NCI-H1105 (cell line): ENCODE measurements around the gene RAX2.

ENCODE experiments used
- DNase-seq: peaks from one replicate; lab custom pipeline; 2025; lab: John Stamatoyannopoulos, UW

RAX2 gene

DNA sequence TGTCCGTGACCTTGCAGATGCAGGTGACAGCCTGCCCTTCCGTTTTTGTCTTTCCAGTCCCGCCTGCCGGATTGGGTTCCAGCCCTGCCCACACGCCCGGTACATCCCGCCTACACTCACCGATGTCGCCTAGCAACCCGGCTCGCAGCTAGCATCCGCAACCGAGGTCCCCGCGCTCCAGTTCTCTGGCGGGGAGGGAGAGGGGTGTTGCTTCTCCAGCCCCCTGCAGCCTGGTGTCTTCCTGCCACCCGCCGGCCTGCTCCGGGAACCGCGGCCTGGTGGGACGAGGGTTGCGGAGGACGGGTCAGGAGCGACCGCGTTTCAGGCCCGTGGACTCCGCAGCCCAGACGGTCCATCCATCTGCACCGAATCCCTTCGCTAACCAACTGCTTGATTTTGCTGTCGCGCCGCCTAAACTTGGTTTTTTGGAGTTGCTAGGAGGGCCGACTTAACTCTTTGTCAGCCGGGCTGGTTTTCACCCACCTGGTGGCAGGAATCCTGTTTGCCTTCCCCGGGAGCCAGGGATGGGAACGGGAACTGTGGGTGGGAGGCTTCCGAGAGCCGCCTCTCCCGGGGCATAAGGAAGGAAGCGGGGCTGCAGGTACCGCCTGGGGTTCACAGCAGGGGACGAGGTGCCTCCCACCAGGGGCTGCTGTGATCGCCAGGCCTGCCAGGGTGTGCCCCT is 29.5 kb upstream of the RAX2 start:
- DNase-seq = peak; percentile 68

DNA sequence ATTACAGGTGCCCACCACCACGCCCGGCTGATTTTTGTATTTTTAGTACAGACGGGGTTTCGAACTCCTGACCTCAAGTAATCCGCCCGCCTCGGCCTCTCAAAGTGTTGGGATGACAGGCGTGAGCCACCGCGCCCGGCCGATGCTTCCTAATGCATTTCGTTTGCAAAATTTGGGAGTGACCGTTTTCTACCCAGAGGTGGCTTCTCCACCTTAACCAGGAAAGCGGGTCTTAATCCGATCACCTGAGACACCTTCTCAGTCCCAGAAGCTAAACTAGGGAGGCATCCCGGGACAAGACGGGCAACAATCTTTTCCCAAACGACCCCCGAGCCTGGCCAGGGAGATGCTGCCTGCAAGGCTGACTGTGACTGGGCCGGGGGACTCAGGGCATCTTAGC is 29.0 kb upstream of the RAX2 start:
- DNase-seq = no peak

DNA sequence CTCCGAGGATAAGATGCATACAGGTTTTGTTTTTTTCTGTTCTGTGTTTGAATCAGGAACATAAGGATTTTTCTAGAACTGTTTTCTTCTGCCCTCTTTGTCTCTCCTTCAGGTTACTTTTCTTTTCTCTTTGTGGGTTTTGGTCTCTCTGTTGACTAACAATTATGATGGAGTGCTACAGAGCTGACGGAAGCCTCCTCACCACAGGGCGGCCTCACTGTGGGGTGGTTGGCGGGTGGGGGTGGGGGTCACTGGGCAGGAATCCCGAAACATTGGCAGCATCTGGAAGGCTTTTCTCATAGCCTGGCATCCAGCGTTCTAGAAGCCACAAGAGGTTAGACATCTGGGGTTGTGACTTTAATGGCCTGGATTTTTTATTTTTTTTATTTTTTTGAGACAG is 26.1 kb upstream of the RAX2 start:
- no peak for DNase-seq

DNA sequence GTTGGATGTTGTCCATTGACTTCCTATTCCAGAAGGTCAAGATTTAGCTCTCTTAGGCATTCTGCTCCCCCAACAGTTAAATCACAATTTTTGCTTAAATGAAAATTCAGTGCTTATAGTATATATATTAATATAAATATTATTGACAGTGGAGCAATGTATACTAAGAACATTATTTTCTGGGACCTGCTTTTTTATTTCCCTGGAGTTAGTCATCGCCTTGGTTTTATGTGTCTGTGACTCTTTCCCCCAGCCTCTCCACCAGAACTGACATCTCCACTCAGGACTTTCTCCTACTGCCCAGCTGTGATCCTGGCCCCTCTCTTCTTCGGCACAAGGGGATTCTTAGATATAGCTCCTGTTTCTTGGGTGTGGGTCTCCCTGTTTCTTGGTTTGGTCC is 24.3 kb upstream of the RAX2 start:
- DNase-seq = no peak

DNA sequence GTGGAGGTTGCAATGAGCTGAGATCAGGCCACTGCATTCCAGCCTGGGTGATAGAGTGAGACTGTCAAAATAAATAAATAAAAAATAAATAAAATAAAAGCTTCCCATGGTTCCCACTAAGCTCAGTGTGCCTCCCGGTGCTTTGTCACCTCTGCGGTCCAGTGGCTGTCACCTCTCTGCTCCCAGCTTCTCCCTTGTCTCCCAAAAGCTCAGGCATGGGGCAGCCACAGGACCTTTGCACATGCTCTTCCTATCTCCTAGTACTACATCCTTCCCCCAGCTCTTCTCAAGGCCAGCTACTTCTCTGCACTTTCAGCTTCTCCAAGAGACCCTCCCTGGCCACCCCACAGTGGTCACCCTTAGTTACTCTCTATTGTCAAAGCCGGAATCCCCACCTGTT is 21.8 kb upstream of the RAX2 start:
- DNase-seq = no peak

DNA sequence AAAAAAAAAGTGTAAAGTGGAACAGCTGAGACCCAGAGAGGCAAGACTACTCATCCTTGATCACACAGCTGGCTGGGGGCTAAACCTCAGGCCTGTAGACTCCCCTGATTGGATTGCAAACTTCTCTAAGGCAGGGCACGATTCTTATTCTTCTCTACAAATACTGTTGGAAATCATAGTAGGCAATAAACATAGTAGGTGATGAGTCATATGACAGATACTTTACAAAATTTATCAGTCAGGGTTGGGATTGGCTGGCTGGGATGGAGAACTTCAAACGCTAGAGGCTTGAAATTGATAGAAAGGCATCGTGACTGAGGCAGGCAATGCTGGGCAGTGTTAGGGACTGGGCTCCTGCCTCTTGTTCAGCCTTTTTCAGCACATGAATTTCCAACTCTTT is 20.1 kb upstream of the RAX2 start:
- no peak for DNase-seq

DNA sequence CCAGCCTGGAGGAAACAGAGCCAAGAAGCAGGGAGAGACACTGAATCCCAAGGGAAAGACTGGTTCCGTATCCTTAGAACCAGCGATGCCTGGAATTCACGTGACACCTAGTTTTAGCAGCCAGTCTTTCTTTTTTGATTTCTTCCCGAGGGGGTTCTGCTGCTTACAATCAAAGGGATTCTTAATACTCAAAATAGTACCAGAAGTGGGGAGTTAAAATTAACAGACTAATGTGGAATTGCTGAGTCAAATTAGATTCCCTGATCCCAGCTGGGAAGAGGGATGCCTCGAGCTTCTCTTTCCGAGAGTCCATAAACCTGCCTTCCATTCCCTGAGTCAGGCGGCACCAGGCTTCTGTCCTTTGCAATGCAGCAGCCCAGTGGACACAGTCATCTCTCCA is 18.9 kb upstream of the RAX2 start:
- no peak for DNase-seq

DNA sequence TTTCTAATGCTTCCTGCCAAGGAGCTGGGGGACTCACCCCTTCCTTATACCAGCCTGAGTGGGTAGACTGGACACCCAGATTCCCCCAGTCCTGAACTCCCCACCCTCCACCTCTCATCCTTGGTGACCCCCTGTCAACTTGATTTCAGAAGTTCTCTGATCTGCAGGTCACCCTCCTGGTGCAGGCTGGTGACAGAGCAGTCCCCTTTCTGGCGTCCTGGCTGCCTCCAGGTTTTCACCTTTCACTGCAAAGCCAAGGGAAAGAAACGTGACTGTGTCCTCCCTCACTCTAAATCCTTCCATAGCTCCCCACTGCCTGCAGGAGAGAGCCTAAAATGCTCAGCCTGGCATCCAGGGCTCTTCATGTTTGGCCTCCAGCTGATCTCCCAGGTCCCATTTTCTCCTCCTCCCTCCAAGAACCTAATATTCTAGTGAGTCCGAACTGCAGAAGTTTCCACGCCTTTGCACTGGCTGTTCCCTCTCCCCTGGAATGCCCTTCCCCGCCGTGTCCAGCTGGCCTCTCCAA is 18.2 kb upstream of the RAX2 start:
- DNase-seq = no peak

DNA sequence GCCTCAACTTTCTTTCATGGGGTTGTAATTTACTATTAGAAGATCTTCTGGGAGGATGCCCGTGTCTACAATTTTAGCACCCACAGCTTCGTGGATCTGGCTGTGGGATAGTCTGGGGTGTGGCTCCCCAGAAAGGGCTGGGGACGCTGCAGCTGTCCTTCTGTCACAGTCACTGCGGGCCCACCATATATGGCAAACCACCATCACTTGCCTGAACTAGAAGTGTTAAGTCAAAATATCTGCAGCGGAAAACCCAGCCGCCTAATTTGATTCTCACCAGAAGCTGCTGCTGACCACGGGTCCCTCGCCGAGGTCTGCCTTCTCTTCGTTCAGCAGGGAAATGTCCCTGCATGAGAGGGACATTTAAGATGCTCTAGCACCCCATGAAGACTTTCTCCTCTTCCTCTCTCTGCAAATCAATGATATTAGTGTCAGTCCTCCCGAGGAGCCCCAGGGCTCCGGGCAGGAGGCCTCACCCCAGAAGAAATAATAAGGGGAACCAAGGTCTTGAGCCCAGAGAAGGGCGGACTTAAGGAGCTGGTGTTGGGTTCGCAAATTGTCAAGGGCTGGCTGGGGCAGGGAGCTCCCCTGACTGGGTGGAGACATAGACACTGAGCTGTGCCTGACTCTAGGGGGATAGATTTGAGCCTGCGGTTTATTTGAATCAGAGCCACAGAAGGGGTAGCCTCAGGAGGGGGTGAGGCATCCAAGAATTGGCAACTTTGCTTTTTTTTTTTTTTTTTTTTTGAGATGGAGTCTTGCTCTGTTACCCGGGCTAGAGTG is 17.2 kb upstream of the RAX2 start:
- DNase-seq = no peak

DNA sequence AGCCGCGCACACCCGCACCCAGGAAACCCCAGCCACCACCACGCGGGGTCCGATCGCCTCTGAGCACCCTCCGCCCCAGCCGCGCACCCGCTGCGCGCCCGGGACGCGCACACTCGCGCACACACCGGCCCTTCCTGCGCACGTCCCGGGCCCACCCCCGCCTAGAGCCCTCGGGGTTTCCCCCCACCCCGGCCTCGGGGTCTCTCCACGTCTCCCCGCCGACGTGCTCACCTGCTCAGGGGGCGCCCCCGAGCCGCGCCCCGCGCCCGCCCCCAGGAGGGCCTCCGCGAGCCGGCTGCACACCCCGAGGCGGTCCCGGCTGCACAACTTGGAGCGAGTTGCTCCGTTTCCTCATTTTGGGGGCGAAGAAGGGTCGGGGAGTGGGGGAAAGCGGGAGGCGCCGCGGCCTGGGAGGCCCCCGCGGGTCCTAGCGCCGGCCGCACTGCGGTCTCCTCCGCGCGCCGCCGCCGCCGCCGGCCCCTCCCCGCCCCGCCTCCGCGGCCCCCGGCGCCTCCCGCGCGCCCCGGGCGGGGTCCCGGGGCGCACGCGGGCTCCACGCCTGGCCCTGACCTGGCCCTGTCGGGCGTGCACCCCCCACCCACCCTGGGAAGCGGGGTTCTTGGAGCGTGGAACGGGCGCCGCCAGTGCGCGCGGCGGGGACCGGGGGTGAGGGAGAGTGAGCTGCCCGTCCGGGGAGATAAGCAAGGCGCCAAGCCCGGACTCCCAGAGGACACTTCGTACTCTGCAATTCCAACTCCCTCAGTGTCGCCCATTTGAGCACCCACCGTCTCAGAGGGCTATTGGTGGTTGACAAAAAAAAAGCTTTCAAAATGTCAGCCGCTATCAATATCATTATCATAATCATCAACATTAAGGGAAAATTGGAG is 14.2 kb upstream of the RAX2 start, which contains the start of gene MATK:
Gene MATK, minus strand, starts transcription at position 444 of the 887 bp plus-strand sequence. CDS start 1,246 bp downstream, outside the sequence.
- DNase-seq = no peak

DNA sequence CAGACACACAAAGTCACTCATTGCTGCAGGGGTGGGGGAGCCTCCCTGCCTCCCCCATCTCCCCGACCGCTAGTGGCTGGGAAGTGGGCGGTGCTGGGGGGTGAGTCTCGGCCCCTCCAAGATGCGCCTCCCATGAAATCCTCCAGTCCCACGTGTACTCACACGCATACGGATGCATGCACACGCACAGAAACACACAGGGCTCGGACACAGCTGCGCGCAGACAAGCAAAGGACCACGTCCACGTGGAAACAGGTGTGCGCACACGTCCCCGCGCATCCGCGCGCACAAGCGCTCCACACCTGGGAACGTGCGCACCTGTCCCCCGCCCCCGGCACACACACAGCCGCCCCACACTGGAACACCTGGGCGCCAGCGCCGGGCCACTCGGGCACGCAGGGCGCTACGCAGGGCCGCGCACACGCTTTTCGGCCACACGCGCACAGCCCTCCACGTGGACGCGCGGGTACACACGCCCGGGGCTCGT is 13.5 kb upstream of the RAX2 start:
- no peak for DNase-seq

DNA sequence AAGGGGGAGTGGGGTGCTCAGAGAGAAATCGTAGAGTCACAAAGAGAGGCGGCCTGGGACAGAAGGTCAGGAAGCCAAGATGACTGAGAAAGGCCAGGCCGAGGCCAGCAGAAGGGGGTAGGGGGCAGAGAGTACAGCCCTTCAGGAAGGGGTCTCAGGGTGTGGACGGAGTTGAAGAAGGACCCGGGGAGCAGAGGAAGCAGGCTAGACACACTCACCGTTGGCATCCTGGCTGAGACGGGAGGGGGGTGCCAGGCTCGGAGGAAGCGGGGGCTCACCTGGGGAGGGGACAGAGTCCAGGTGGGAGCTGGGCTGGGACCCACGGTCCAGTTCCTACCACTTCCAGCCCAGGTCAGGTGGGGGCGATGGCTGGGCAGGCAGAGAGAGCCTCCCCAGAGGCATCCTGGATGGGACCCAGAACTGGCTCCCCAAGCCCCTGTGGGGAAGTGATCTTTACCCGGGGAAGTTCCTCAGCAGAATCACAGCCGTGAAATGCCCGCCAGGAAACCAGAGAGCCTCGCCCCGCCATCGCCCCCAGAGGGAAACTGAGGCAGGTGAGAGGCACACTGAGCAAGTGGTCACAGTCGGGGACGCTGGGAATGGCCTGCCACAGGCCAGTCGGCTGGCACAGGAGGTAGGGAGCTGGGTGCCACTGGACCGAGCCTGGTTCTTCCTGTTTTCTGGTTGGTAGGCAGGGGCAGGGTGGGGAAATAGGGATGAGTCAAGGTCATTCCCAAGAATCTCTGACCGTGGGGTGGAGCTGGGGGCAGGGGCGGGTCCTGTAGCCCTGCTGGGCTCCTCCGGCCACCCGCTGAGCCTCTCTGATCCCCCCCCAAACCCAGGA is 12.8 kb upstream of the RAX2 start:
- no peak for DNase-seq

DNA sequence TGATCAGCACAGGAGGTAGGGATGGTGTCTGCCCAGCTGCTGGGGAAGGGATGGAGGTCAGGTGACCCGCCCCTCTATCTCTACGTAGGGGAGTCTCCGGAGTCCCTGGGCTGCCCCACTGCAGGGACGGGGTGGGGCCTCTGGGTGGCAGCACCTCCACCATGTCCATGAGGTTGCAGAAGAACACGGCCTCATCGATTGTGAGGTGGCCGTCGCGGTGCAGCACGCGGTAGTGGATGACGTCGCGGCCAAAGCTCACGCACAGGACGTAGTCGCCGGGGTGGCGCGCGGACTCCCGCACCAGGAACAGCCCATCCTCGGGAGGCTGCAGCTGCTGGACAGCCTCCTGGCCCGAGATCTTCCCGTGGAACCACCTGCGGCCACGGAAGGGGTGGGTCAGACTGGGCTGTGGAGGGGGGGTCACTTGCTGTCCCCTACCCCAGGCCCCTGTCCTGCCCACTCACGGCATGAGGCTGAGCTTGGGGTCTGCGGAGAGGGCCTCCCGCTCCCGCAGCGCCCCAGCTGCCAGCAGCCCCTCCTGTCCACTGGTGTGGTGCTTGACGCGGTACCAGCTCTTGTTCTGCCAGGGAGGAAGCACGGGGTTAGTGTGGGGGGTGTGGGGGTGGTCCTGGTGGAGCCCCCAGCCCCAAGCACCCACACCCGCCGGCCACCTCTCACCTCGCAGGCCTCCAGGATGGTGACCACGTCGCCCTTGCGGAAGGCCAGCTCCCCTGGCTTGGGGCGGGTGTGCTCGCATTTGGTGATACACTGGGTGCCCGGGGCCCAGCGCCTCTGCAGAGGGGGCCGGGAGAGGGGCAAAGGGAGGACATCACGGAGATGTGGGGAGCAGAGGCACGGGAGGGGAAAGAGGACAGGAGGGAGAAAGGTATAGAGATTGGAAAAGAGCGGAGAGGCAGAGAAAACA is 11.9 kb upstream of the RAX2 start:
- DNase-seq = no peak

DNA sequence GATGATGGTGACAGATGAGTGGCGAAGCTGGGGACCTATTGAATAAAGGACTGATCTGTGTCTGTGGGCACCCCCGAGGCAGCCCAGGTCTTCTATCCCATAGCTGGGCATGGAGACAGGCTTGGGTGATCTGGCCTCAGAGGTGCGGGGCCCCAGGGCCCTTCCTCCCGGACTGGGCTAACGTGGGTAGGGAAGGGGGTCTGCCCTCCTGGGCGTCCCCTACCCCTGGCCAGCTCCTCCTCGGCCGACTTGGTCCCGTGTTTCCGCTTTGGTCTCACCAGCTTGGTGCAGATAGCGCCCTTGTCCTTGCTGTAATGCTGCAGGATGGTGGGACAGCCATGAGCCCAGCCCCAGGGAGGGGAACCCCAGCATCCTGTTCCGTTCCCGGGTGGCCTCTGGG is 10.9 kb upstream of the RAX2 start:
- no peak for DNase-seq

DNA sequence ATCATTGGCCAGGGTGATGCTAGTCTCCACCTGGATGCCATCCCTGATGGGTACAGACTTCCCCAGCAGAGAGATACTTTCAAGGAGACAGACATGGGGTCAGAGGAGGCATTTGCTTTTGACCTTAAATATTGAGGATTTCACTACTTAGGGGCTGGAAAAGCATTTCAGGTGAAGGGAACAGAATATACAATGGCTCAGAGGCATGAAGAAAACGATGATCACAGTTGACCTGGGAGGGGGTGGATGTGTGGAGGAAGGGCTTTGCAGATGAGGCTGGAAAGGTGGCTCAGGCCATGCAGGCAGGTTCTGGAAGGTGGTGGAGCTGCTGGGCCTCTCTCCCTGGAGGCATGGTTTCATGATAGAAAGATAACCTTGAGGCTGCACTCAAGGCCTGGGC is 10.3 kb upstream of the RAX2 start:
- DNase-seq = no peak

DNA sequence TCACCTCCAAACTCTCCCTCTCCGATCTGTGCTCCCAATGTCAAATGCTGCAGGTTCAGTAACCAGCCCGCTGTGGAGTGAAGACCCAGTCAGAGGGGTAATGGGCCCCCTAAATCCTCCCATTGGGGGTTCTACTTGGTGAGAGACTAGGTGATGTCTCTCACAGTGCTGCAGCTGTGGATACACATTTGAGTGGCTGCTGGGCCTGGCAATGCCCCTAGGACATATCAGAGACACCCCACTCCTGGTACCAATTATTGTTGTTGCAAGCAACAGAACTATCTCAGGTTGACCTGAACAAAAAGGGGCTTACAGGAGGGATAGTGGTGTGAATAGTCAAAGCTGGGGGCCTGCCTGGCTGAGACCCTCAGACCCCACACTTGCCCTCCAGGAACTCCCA is 9.6 kb upstream of the RAX2 start:
- DNase-seq = no peak

DNA sequence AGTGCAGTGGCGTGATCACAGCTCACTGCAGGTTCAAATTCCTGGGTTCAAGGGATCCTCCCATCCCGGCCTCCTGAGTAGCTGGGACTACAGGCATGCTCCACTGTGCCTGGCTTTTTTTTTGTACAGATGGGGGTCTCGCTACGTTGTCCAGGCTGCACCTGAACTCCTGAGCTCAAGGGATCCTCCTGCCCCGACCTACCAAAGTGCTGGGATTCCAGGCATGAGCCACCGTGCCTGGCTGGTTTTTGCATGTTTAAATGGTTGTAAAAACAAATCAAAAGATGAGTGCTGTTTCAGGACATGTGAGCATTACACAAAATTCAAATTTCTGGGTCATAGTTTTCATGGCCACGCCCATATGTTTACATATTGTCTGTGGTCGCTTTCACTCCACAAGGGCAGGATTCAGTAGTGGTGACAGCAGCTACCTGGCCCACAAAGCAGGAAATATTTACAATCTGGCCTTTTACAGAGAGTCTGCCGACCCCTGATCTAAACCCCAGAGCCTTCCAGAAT is 8.8 kb upstream of the RAX2 start:
- DNase-seq = no peak

DNA sequence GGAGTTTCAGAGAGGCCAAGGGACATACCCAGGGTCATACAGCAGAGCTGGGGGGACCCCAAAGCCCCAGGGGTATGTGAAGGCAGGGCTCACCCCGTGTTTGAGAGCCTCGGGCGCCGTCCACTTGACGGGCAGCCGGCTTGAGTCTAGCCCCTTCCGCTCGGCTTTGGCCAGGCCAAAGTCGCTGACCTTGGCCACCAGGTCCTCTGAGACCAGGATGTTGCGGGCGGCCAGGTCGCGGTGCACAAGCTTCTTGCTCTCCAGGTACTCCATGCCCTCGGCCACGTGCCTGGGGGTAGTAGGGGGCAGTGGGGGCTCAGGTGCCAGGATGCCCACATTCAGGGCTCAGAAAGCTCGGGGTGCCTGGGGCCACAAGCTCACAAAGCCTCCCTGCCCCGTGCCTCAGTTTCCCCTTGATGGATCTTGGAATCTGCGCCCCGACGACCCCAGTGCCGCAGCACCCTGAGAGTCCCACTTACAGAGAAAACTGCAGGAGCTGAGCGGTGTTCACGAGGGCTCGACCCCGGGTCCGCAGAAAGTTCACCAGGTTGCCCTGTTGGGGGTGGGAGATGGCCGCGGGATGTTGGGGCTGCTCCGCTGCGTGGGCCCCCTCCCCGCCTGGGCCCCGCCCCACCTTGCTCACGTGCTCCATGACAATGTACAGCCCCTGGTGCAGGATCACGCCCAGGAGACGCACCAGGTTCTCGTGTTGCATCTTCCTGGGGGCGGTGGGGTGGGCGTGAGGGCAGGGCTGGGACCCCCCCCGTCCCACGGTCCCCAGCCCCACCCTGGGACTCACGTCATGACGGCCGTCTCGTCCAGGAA is 7.1 kb upstream of the RAX2 start:
- no peak for DNase-seq
